ENCODE results near the gene TUBA4A. TPM values are rescaled to one million over a fixed set of nuclear protein-coding genes. Genes with fewer than 3 reads are reported as not detected.

The TUBA4A gene
- total and polyA plus RNA-seq, 2 of the 8 experiments (the other 6 are each of a cell fraction or from before 2014, with no cell fraction given): 67.3 to 172 TPM

- TF ChIP-seq CTCF (IDR thresholded peaks at IDR 0.05; ENCODE audit: control extremely low read depth in 1 of 3, insufficient read depth in 1 of 3, low read depth in 1 of 3, low read length in 3 of 3): no peak
- no peak for TF ChIP-seq FOSL1 (IDR thresholded peaks at IDR 0.05; ENCODE audit: insufficient read depth, low read depth, low read length)
- no peak for TF ChIP-seq GTF2F1 (IDR thresholded peaks at IDR 0.05; ENCODE audit: borderline replicate concordance, low read depth, low read length)
- peak; percentile 67; the same call in 1 of the 2 replicates for TF ChIP-seq SP2 (IDR thresholded peaks at IDR 0.05; ENCODE audit: low read length)
- TF ChIP-seq CBX8 (IDR thresholded peaks at IDR 0.05; ENCODE audit: borderline replicate concordance, low read depth, low read length): no peak
- TF ChIP-seq NRF1 (IDR thresholded peaks at IDR 0.05; ENCODE audit: low read depth, low read length): 0 out of 2 replicates have a peak, but pooled peaks have one; percentile 8
- peak; percentile 79 to 90 for TF ChIP-seq POLR2A (IDR thresholded peaks at IDR 0.05; ENCODE audit: control extremely low read depth in 1 of 2, low read depth in 2 of 2, low read length in 2 of 2)
- TF ChIP-seq RNF2 (IDR thresholded peaks at IDR 0.05; ENCODE audit: borderline replicate concordance, low read depth, low read length, missing control alignments, poor library complexity, severe bottlenecking): no peak
- TF ChIP-seq SAP30 (IDR thresholded peaks at IDR 0.05; ENCODE audit: insufficient read depth, insufficient replicate concordance, low read length): peak; percentile 78
- TF ChIP-seq BRCA1 (IDR thresholded peaks at IDR 0.05; ENCODE audit: low read depth, low read length): no peak
- TF ChIP-seq ZNF274 (IDR thresholded peaks at IDR 0.05; ENCODE audit: borderline replicate concordance, extremely low read depth, low read length): no peak
- peak in 1 of 2 experiments; percentile 6; a peak in 1 of 4 replicates for TF ChIP-seq RAD21 (IDR thresholded peaks at IDR 0.05 in 1 of 2, conservative IDR thresholded peaks at IDR 0.05 in 1 of 2; ENCODE audit: low read depth in 2 of 2, low read length in 2 of 2)
- TF ChIP-seq SP1 (IDR thresholded peaks at IDR 0.05; ENCODE audit: low read depth, low read length): peak; percentile 97
- peak; percentile 50; the same call in 1 of the 2 replicates for TF ChIP-seq ATF2 (IDR thresholded peaks at IDR 0.05; ENCODE audit: low read length)
- peak; percentile 26; the same call in 1 of the 2 replicates for TF ChIP-seq RBBP5 (IDR thresholded peaks at IDR 0.05; ENCODE audit: borderline replicate concordance, low read depth, low read length)
- peak; percentile 48; the same call in 1 of the 2 replicates for TF ChIP-seq PHF8 (conservative IDR thresholded peaks at IDR 0.05; ENCODE audit: low read depth, low read length)
- TF ChIP-seq HDAC6 (IDR thresholded peaks at IDR 0.05; ENCODE audit: low read depth, low read length): no peak
Measured at GRCh38 chr2:219229305-219230058, 24.2 kb downstream of the TUBA4A start, which contains the start of the genes ANKZF1 and ATG9A (continued).

Measured in H1 (cell line).